Measurements from ENCODE around the gene PTBP1.

GRCh38 chr19:787536-787935 lies 9.7 kb upstream of the PTBP1 start:
- no peak for TF ChIP-seq CREB1 (IDR thresholded peaks at IDR 0.05; ENCODE audit: low read depth)
- TF ChIP-seq FOXM1 (IDR thresholded peaks at IDR 0.05; ENCODE audit: borderline replicate concordance, low read depth): no peak
- no peak for TF ChIP-seq EGR1 (IDR thresholded peaks at IDR 0.05)
- TF ChIP-seq REST (IDR thresholded peaks at IDR 0.05; ENCODE audit: low read depth): no peak
